ENCODE results near the gene PRKAR2A.

DNA sequence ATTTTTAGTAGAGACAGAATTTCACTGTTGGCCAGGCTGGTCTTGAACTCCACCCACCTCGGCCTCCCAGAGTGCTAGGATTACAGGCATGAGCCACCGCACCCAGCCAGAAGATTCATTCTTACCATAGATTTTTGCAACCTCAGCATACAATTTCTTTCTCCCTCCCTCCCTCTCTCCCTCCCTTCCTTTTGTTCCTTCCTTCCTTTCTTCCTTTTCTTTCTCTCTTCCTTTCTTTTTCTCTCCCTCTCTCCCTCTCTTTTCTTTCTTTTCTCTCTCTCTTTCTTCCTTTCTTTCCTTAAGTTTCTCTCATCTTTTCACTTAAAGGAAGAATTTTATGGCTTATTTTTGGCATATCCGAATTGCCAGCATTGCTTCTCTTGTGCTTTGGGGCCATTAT is 58.0 kb downstream of the PRKAR2A start:
- TF ChIP-seq, protein P1, sequence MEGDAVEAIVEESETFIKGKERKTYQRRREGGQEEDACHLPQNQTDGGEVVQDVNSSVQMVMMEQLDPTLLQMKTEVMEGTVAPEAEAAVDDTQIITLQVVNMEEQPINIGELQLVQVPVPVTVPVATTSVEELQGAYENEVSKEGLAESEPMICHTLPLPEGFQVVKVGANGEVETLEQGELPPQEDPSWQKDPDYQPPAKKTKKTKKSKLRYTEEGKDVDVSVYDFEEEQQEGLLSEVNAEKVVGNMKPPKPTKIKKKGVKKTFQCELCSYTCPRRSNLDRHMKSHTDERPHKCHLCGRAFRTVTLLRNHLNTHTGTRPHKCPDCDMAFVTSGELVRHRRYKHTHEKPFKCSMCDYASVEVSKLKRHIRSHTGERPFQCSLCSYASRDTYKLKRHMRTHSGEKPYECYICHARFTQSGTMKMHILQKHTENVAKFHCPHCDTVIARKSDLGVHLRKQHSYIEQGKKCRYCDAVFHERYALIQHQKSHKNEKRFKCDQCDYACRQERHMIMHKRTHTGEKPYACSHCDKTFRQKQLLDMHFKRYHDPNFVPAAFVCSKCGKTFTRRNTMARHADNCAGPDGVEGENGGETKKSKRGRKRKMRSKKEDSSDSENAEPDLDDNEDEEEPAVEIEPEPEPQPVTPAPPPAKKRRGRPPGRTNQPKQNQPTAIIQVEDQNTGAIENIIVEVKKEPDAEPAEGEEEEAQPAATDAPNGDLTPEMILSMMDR (IDR thresholded peaks at IDR 0.05 in 4 of 5, conservative IDR thresholded peaks at IDR 0.05 in 1 of 5) = no peak
- no peak for TF ChIP-seq POLR2A (IDR thresholded peaks at IDR 0.05)

Data from gastrocnemius medialis (tissue), 4 donors.